GM12872 (cell line): ENCODE measurements around the gene PLD6.

Experiments
- CTCF ChIP-seq: IDR thresholded peaks from 3 replicates; pipeline ENCODE4 v1.5.1; 2011; ENCODE audit warnings: low read depth, mild to moderate bottlenecking, low read length, moderate library complexity; ENCODE audit not compliant: insufficient read depth

The PLD6 gene

DNA sequence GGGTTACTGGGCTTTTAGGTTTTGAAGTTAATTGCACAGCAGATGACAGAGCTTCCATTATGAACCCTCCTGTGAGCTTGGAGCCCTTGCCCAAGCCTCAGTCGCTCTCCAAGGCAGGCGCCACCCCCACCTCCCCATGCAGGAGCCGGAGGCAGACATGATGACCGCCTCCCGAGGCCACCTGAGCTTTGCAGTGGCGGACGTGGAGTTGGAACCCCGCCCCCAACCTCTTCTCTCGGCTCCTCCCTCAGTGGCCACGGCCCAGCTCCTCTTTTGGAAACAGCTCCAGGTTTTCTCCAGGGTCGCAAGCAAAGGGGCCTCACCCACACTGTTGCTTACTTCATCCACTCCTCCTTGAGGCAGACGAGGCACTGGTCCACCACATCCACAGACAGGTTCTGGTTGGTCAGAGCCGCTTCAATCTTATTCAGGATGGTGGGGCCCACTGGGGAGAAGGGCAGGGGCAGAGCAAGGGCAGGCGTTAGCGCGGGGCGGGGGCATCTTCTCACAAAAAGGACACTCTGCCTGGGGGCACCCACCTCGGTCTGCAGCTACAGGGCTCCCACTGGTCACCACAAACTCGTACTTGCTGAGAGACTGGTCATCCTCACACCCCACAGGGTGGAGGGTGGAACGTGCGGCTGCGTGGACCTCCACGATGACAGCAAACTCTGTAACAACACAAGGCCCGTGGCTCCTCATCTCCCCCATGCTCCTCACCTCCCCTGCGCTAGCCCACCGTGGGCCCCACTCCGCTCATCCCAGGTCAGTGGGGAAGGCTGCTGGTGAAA is 8.7 kb upstream of the PLD6 start:
- TF ChIP-seq CTCF = no peak

GRCh38 chr17:17213775-17214174 is 7.6 kb upstream of the PLD6 start:
- no peak for TF ChIP-seq CTCF

DNA sequence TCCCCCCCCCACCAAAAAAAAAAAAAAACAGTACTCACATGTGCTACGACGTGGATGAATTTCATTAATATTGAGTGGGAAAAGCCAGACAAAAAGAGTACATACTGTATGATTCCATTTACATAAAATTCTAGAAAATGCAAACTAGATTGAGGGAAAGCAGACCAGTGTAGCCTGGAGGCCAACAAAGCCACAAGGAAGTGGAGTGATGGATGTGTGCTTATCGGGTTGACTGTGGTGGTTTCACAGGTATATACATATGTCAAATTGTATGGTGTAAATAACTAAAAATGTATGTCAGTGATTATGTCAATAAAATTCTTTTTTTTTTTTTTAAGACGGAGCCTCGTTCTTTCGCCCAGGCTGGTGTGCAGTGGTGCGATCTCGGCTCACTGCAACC is 1.9 kb upstream of the PLD6 start:
- TF ChIP-seq CTCF = no peak

DNA sequence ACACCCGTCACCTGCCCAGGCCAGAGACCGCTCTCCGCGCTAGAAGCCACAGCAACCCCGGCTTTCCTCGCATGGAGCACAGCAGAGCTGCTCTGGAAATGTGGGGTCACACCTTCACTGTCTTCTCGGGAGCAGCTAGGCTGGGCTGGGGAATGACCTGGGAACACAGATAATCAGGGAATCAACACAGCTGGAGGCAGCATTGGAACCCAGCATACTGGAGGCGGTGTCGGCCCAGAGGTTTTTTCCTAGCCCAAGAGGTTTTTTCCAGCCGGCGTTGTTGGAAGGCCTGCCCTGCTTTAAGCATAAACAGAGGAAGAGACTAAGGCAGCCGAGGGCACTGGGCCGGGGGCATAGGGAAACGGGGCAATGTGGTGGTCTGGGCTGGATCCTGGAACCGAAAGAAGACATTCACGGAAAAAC is 791 bp upstream of the PLD6 start:
- TF ChIP-seq CTCF = no peak

GRCh38 chr17:17205368-17206123 is 587 bp downstream of the PLD6 start:
- TF ChIP-seq CTCF = no peak

DNA sequence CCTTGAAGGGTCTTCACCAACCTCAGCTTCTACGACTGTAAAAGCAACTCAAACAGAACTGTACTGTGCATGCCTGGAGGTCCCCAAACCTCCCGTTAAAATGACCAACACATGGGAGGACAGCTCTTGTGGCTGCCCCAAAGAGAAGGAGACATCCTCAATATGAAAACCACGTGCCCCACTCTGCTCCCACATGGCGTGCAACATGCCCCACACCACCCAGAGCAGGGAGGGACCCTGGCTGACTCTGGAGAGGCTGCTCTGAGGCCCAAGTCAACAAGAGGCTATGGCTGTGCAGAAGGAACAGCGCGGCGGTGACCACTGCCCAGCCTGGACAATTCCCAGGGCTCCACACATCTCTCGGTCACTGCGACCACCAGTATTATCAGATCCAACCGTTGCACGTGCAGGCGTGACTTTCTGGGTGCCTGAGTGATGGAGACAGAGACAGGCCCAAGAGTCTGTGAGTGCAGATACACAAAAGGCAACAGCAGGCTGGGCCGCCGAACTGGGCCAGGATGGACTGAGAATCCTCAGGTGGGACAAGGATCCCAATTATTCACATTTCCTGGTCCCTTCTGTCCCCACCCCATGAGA is 1.4 kb downstream of the PLD6 start:
- no peak for TF ChIP-seq CTCF

GRCh38 chr17:17204041-17204591 is 2.0 kb downstream of the PLD6 start:
- no peak for TF ChIP-seq CTCF
